ENCODE measurements around the gene CLEC20A.

Gene CLEC20A

GRCh38 chr1:178498896-178499675, 2.3 kb upstream of the CLEC20A start:
- DNase-seq, result no peak

- DNase-seq, result no peak
Measured at GRCh38 chr1:178497903-178498478, 1.2 kb upstream of the CLEC20A start.

GRCh38 chr1:178495741-178496409, 889 bp downstream of the CLEC20A start:
- no peak for DNase-seq

- no peak for DNase-seq
Measured at GRCh38 chr1:178495158-178495557, 1.6 kb downstream of the CLEC20A start.

GRCh38 chr1:178494569-178494971, 2.2 kb downstream of the CLEC20A start:
- DNase-seq, result no peak

- DNase-seq, result no peak
Measured at GRCh38 chr1:178493301-178493741, 3.4 kb downstream of the CLEC20A start.

- DNase-seq, result no peak
Measured at GRCh38 chr1:178492341-178492740, 4.4 kb downstream of the CLEC20A start.

GRCh38 chr1:178491721-178492120, 5.0 kb downstream of the CLEC20A start:
- no peak for DNase-seq

- DNase-seq, result no peak
Measured at GRCh38 chr1:178490967-178491366, 5.8 kb downstream of the CLEC20A start.

GRCh38 chr1:178490136-178490535, 6.6 kb downstream of the CLEC20A start:
- DNase-seq, result no peak

- no peak for DNase-seq
Measured at GRCh38 chr1:178489399-178489798, 7.4 kb downstream of the CLEC20A start.

- no peak for DNase-seq
Measured at GRCh38 chr1:178488393-178488792, 8.4 kb downstream of the CLEC20A start.

- DNase-seq, result no peak
Measured at GRCh38 chr1:178487070-178487615, 9.6 kb downstream of the CLEC20A start.

GRCh38 chr1:178486100-178487069, 10.4 kb downstream of the CLEC20A start:
- no peak for DNase-seq

- DNase-seq, result no peak
Measured at GRCh38 chr1:178485541-178485981, 11.2 kb downstream of the CLEC20A start.

GRCh38 chr1:178484698-178485225, 12.0 kb downstream of the CLEC20A start:
- DNase-seq, result no peak

- no peak for DNase-seq
Measured at GRCh38 chr1:178483251-178483957, 13.4 kb downstream of the CLEC20A start.

GRCh38 chr1:178477841-178478240, 18.9 kb downstream of the CLEC20A start:
- DNase-seq, result no peak

- no peak for DNase-seq
Measured at GRCh38 chr1:178477373-178477772, 19.4 kb downstream of the CLEC20A start.

GRCh38 chr1:178472531-178472930, 24.2 kb downstream of the CLEC20A start:
- no peak for DNase-seq

- no peak for DNase-seq
Measured at GRCh38 chr1:178470411-178470960, 26.3 kb downstream of the CLEC20A start.

Data from NCI-H524 (cell line).